Measurements from ENCODE around the gene CDH15. TPM values are rescaled to one million over a fixed set of nuclear protein-coding genes. Genes with fewer than 3 reads are reported as not detected.

The CDH15 gene
- total RNA-seq, 2 experiments from 2014 or later: not detected

GRCh38 chr16:89201439-89202377 lies 30.2 kb downstream of the CDH15 start:
- Mint-ChIP-seq H3K27me3 (peaks cover 32% of the 10 kb centered on the region), H3K27ac (no peak overlapping the region), H3K4me3 (peak overlapping the region; percentile 44), H3K4me1 (peaks cover 13% of the 10 kb centered on the region), H3K9me3 (ENCODE audit: low read depth) (no peaks in the 10 kb centered on the region), H3K36me3 (ENCODE audit: low read depth) (peaks cover 2% of the 10 kb centered on the region)
- CTCF ChIA-PET: no interaction called here
- intact Hi-C loops (cut with DNase I, micrococcal nuclease): loop anchor here (1.0 to 5.0 kb wide), 6 partner anchors 8 to 344 kb away; partner anchors contain the start of genes CDH15 (in 2 of the 2) and TRAPPC2L (in 1 of the 2)
- peak; percentile 97 for ATAC-seq
- POLR2A ChIA-PET: interaction anchor here (1.5 kb wide), 1 partner anchor 9 kb away, joined by 3 read pairs; no protein-coding TSS in a partner anchor
- peak; percentile 94 for DNase-seq

- no peak for ATAC-seq
- Mint-ChIP-seq H3K27ac (no peak overlapping the region), H3K27me3 (peaks cover 33% of the 10 kb centered on the region), H3K36me3 (ENCODE audit: low read depth) (peaks cover 2% of the 10 kb centered on the region), H3K9me3 (ENCODE audit: low read depth) (no peaks in the 10 kb centered on the region), H3K4me3 (peak overlapping the region; percentile 44), H3K4me1 (peaks cover 13% of the 10 kb centered on the region)
- intact Hi-C loops (cut with DNase I, micrococcal nuclease): loop anchor here in 1 of 2 experiments (5.0 kb wide), 1 partner anchor 40 kb away; no protein-coding TSS in a partner anchor
- CTCF ChIA-PET: interaction anchor here (0.8 kb wide), 1 partner anchor 24 kb away, joined by 3 read pairs; no protein-coding TSS in a partner anchor
- DNase-seq: peak; percentile 7
- POLR2A ChIA-PET: interaction anchor here (1.5 kb wide), 1 partner anchor 10 kb away, joined by 3 read pairs; no protein-coding TSS in a partner anchor
Measured at GRCh38 chr16:89202422-89203215, 31.1 kb downstream of the CDH15 start.

GRCh38 chr16:89207993-89208392 lies 36.4 kb downstream of the CDH15 start:
- POLR2A ChIA-PET: no interaction called here
- peaks cover 23% of the 10 kb centered on the region for H3K27me3 Mint-ChIP-seq
- no peak for ATAC-seq
- intact Hi-C loops (cut with DNase I, micrococcal nuclease): no loop called here
- no peaks in the 10 kb centered on the region for H3K9me3 Mint-ChIP-seq (ENCODE audit: low read depth)
- no peak for DNase-seq
- no peak overlapping the region for H3K27ac Mint-ChIP-seq
- CTCF ChIA-PET: interaction anchor here (0.7 to 0.8 kb wide), 3 partner anchors 34 to 394 kb away, joined by 3 to 4 read pairs (median 3); no protein-coding TSS in a partner anchor
- H3K36me3 Mint-ChIP-seq (ENCODE audit: low read depth): no peaks in the 10 kb centered on the region
- H3K4me3 Mint-ChIP-seq: no peak overlapping the region
- no peaks in the 10 kb centered on the region for H3K4me1 Mint-ChIP-seq

GRCh38 chr16:89209522-89210044 lies 38.0 kb downstream of the CDH15 start:
- no peak overlapping the region for H3K27ac Mint-ChIP-seq
- H3K4me1 Mint-ChIP-seq: no peaks in the 10 kb centered on the region
- H3K27me3 Mint-ChIP-seq: peaks cover 11% of the 10 kb centered on the region
- CTCF ChIA-PET: interaction anchor here (0.6 kb wide), 1 partner anchor 332 kb away, joined by 3 read pairs; no protein-coding TSS in a partner anchor
- ATAC-seq: no peak
- H3K4me3 Mint-ChIP-seq: no peak overlapping the region
- POLR2A ChIA-PET: no interaction called here
- intact Hi-C loops (cut with DNase I, micrococcal nuclease): loop anchor here in 1 of 2 experiments (10.0 kb wide), 1 partner anchor 635 kb away; the partner anchor contains the start of gene ZC3H18
- no peak for DNase-seq
- no peaks in the 10 kb centered on the region for H3K36me3 Mint-ChIP-seq (ENCODE audit: low read depth)
- no peaks in the 10 kb centered on the region for H3K9me3 Mint-ChIP-seq (ENCODE audit: low read depth)

DNA sequence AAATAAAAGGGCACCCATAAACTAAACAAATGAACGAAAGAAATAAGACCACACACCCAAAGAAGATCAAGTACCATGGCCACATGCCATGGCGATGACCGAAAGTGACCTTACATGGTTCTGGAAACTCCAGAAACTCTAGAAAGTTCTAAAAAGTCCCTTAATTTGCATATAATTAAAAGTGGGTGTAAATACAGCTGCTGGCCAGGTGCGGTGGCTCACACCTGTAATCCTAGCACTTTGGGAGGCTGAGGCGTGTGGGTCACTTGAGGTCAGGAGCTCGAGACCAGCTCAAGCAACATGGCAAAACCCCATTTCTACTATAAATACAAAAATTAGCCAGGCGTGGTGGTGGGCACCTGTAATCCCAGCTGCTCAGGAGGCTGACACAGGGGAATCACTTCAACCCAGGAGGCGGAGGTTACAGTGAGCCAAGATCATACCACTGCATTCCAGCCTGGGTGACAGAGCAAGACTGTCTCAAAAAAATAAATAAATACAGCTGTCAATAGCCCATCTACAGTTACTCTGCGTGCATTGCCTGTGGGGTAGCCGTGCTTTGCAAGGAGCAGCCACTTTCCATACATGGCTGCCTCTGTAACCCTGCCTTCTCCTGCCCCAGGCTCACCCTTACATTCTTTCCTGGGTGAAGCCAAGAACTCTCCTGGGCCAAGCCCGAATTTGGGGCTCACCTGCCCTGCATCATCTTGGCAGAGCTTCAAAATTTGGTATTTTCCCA lies 38.8 kb downstream of the CDH15 start:
- intact Hi-C loops (cut with DNase I, micrococcal nuclease): loop anchor here in 1 of 2 experiments (10.0 kb wide), 1 partner anchor 636 kb away; the partner anchor contains the start of gene ZC3H18
- H3K36me3 Mint-ChIP-seq (ENCODE audit: low read depth): no peaks in the 10 kb centered on the region

DNA sequence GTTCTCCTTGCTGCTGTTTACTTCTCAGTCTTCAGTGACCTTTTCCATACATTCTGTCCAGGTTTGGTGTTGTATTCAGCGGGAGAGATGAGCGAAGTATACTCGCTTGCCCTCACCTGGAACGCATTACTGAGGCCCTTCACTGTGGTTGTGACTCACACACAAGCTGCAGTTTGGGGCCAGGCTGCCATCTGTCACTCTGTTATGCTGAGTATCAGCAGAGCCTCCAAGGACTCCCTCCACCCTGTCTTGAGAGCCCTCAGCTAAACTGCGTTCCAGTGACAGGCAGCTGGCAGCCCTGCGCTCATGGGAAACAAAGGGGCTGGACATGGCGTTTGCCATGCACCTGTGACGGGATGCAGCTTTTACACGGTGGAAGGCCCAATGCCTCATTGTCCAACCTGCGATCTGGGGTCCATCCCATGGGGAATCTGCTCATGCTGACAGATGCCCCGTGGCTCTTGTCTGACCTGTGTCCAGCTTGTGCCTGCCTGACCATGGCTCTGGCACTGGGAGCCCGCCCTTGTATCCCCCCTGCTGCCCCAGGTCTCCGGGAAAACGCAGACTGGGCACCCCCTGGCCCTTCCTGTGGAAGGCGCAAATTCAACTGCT lies 39.5 kb downstream of the CDH15 start:
- Mint-ChIP-seq H3K4me1 (peaks cover 5% of the 10 kb centered on the region), H3K27me3 (peaks cover 11% of the 10 kb centered on the region), H3K9me3 (ENCODE audit: low read depth) (no peaks in the 10 kb centered on the region), H3K4me3 (no peak overlapping the region), H3K27ac (no peak overlapping the region), H3K36me3 (ENCODE audit: low read depth) (no peaks in the 10 kb centered on the region)
- peak; percentile 7 for DNase-seq
- ATAC-seq: no peak
- intact Hi-C loops (cut with DNase I, micrococcal nuclease): loop anchor here in 1 of 2 experiments (10.0 kb wide), 1 partner anchor 636 kb away; the partner anchor contains the start of gene ZC3H18
- POLR2A ChIA-PET: no interaction called here
- CTCF ChIA-PET: interaction anchor here (0.7 kb wide), 1 partner anchor 140 kb away, joined by 3 read pairs; no protein-coding TSS in a partner anchor

More for the DNA sequence above, 38.8 kb downstream of the CDH15 start:
- ChIA-PET POLR2A (no interaction called here), CTCF (no interaction called here)
- Mint-ChIP-seq H3K4me3 (no peak overlapping the region), H3K27me3 (peaks cover 11% of the 10 kb centered on the region), H3K27ac (no peak overlapping the region), H3K9me3 (ENCODE audit: low read depth) (no peaks in the 10 kb centered on the region), H3K4me1 (peaks cover 2% of the 10 kb centered on the region)
- no peak for DNase-seq
- ATAC-seq: no peak

DNA sequence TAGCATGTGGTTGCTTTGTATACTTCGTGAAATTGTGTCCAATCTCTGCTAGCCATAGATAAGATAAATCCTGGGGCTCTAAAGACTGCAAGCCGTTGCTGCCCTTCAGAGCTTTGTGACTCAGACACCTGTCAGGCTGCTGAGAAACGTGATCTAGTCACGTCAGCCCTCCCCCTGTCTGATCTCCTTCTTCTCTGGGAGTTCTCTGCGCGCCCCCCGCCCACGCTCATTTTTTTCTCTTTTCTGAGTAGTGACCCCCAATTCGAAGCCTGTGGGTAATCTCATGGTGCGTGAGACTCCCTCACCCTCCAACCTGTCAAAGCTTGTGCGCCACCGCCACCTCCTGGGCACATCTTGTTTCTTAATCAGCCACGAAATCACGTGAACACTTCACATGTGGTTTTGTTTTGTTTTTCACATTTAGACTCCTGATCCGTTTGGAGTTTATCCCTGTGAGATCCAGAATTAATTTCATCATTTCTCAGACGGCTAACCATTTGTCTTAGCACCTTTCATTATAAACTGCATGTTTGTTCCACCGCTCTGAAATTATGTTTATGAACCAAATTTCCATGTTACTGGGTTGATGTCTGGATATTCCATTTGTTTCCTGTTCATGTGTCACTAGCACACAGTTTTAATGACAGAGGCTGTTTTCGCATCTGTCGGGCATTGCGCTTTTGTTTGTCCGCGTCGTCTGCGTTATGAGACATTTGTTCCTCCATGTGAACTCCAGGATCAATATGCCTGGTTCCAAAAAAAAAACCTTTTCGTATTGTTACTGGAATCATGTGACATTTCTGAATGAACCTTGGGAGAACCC lies 45.0 kb downstream of the CDH15 start:
- Mint-ChIP-seq H3K27ac (peak overlapping the region; percentile 93), H3K9me3 (ENCODE audit: low read depth) (no peaks in the 10 kb centered on the region), H3K36me3 (ENCODE audit: low read depth) (peaks cover 3% of the 10 kb centered on the region), H3K27me3 (no peaks in the 10 kb centered on the region), H3K4me1 (peaks cover 19% of the 10 kb centered on the region), H3K4me3 (peak overlapping the region; percentile 83)
- POLR2A ChIA-PET: interaction anchor here (0.5 to 1.6 kb wide), 2 partner anchors 31 to 597 kb away, joined by 6 to 7 read pairs; no protein-coding TSS in a partner anchor
- ATAC-seq (peak; percentile 78), DNase-seq (peak; percentile 88)
- intact Hi-C loops (cut with DNase I, micrococcal nuclease): loop anchor here (1.0 to 10.0 kb wide), 22 partner anchors 15 to 642 kb away; partner anchors contain the start of genes CDH15 (in 2 of the 2), CTU2 (in 1 of the 2), RNF166 (in 1 of the 2) and RPL13 (in 1 of the 2)
- CTCF ChIA-PET: interaction anchor here (0.6 to 1.9 kb wide), 4 partner anchors 31 to 359 kb away, joined by 3 to 7 read pairs (median 5); no protein-coding TSS in a partner anchor

DNA sequence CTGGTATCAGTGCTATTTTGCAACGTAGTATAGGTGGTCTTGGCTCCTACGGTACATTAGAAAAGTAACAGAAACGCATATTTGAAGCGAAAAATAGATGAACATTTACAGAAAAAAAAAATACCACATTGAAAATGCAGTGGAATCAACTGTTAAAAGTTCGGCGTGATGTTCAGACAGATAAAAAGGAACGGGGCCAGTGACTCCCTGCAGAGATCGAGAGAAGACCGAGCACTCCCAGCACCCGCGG lies 45.5 kb downstream of the CDH15 start:
- peak overlapping the region; percentile 93 for H3K27ac Mint-ChIP-seq
- CTCF ChIA-PET: interaction anchor here (0.9 to 1.9 kb wide), 5 partner anchors 23 to 434 kb away, joined by 3 to 9 read pairs (median 3); no protein-coding TSS in a partner anchor
- no peaks in the 10 kb centered on the region for H3K27me3 Mint-ChIP-seq
- DNase-seq (no peak), ATAC-seq (no peak)
- H3K36me3 Mint-ChIP-seq (ENCODE audit: low read depth): peaks cover 5% of the 10 kb centered on the region
- POLR2A ChIA-PET: interaction anchor here (1.6 kb wide), 1 partner anchor 30 kb away, joined by 6 read pairs; no protein-coding TSS in a partner anchor
- peak overlapping the region; percentile 83 for H3K4me3 Mint-ChIP-seq
- intact Hi-C loops (cut with DNase I, micrococcal nuclease): loop anchor here (1.0 to 10.0 kb wide), 14 partner anchors 24 to 642 kb away; partner anchors contain the start of genes CDH15 (in 2 of the 2), CTU2 (in 1 of the 2), RNF166 (in 1 of the 2) and RPL13 (in 1 of the 2)
- peaks cover 19% of the 10 kb centered on the region for H3K4me1 Mint-ChIP-seq
- no peaks in the 10 kb centered on the region for H3K9me3 Mint-ChIP-seq (ENCODE audit: low read depth)

Data from activated CD4-positive, alpha-beta T cell treated with anti-CD3 and anti-CD28 coated beads for 36 hours (primary cell).